ENCODE results near the gene CDS2. TPM values are rescaled to one million over a fixed set of nuclear protein-coding genes. Genes with fewer than 3 reads are reported as not detected.

CDS2 gene
- total RNA-seq, 1 experiment from 2014 or later, result 37.5 TPM

- no peak for TF ChIP-seq REST (IDR thresholded peaks at IDR 0.05; ENCODE audit: low read depth)
- TF ChIP-seq EZH2 (IDR thresholded peaks at IDR 0.05), result no peak
- no peak for TF ChIP-seq JUND (IDR thresholded peaks at IDR 0.05)
- TF ChIP-seq POLR2A (IDR thresholded peaks at IDR 0.05; ENCODE audit: borderline replicate concordance, extremely low read depth, insufficient read depth, insufficient read length), result no peak
- no peak for TF ChIP-seq ZFX (IDR thresholded peaks at IDR 0.05)
- TF ChIP-seq ATF3 (IDR thresholded peaks at IDR 0.05), result no peak
Measured at GRCh38 chr20:5109276-5109675, 17.5 kb upstream of the CDS2 start (continued).

GRCh38 chr20:5113615-5113986, 13.2 kb upstream of the CDS2 start:
- ATAC-seq (no peak), DNase-seq (ENCODE audit: low read depth, low spot score) (no peak)
- Histone ChIP-seq H3K9ac (ENCODE audit: low read length) (peak overlapping the region; percentile 85), H3K36me3 (ENCODE audit: control insufficient read depth in 1 of 2, insufficient read depth in 2 of 2, low read length in 2 of 2) (peaks cover 62% of the 10 kb centered on the region in 2 experiments), H3K4me3 (replicated peaks in 1 of 2; ENCODE audit: low read depth in 1 of 2, low read length in 2 of 2) (peak overlapping the region; percentile 87 to 94), H3K9me2 (ENCODE audit: insufficient read depth) (no peaks in the 10 kb centered on the region), H3K27me3 (ENCODE audit: insufficient read depth, low read length) (no peaks in the 10 kb centered on the region), H3K79me2 (ENCODE audit: insufficient read depth, low read length) (peaks cover 70% of the 10 kb centered on the region), H3K27ac (ENCODE audit: low read depth, low read length) (peak overlapping the region; percentile 89), H3K9me3 (ENCODE audit: control insufficient read depth in 1 of 2, insufficient read depth in 1 of 2, low read depth in 1 of 2, low read length in 2 of 2) (no peaks in the 10 kb centered on the region), H3K4me1 (ENCODE audit: control insufficient read depth in 1 of 2, insufficient read depth in 2 of 2, low read length in 2 of 2) (peaks cover 12 to 39% of the 10 kb centered on the region in 2 experiments), H3K4me2 (ENCODE audit: low read length) (peak overlapping the region; percentile 90), H4K20me1 (ENCODE audit: insufficient read depth) (peaks cover 24% of the 10 kb centered on the region; the same call in 1 of the 2 replicates), H2AFZ (ENCODE audit: low read depth, low read length, poor library complexity, severe bottlenecking) (no peak overlapping the region)
- ChIA-PET RAD21 (ENCODE audit: low non-redundant PET in 1 of 2, low total read pairs in 2 of 2, uncharacterized antibody in 2 of 2, unreplicated experiment in 2 of 2) (no interaction called here), POLR2A (interaction anchor here (0.6 kb wide), 1 partner anchor 970 kb away, joined by 4 read pairs; no protein-coding TSS in a partner anchor), CTCF (no interaction called here)
- intact Hi-C loops (cut with micrococcal nuclease), result no loop called here
- no TSS peak for BruUV-seq (replicated peaks)
- TF ChIP-seq REST (IDR thresholded peaks at IDR 0.05; ENCODE audit: low read depth) (no peak), ELF1 (IDR thresholded peaks at IDR 0.05; ENCODE audit: borderline replicate concordance, low read depth) (no peak), EZH2phosphoT487 (IDR thresholded peaks at IDR 0.05; ENCODE audit: borderline replicate concordance) (no peak)
